SW 1271 (cell line): ENCODE measurements around the gene HSPG2.
"Not testable (repeated sequence)": the region's sequence is repeated elsewhere in the genome, so short reads cannot be mapped to it uniquely, and the experiment has no call there.

Experiments
- DNase-seq, 2 experiments: peaks; one replicate each; lab custom pipeline; 2025; lab: John Stamatoyannopoulos, UW

The HSPG2 gene

DNA sequence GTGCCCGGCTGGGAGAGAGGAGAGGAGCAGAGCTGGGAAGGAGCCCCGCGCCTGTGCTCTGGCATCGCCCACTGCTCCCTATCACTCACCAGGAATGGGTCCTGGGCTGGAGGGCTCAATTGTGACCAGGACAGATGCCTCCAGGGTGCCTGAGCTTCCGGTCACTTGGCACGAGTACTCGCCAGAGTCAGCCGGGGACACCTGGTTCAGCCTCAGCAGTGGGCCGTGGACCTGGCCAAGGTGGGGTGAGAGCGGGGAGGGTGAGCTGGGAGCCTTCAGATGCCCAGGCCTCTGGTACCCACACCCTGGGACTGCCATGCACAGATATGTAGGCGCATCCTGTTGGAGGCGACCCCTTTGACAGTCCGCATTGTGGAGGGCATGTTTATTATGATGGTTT is 93.9 kb downstream of the HSPG2 start:
- DNase-seq = no peak

DNA sequence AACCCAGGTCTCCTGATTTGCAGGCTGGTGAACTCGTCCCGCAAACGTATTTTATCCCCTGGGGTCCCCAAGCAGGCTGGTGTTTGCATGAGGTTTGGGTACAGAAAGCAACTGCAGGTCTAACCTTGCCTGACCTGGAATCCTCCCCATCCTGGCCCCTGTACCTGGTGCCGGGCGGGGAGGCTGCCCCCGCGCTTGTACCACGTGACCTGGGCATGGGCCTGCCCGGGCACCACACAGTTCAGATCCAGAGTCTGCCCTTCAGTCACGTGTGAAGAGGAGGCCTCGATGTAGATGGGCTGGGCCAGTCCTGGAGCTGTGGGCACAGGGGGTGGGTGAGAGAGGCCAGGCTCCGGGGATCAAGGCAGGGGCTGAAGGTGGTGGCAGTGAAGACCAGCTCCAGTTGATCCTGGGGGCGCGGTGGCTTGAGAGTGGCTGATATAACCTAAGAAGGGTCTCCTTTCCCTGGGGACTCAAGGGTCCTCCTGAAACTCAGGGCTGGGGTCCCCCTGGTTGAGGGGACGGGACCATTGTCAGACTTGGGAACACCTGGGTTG is 94.4 kb downstream of the HSPG2 start:
- no peak for DNase-seq

DNA sequence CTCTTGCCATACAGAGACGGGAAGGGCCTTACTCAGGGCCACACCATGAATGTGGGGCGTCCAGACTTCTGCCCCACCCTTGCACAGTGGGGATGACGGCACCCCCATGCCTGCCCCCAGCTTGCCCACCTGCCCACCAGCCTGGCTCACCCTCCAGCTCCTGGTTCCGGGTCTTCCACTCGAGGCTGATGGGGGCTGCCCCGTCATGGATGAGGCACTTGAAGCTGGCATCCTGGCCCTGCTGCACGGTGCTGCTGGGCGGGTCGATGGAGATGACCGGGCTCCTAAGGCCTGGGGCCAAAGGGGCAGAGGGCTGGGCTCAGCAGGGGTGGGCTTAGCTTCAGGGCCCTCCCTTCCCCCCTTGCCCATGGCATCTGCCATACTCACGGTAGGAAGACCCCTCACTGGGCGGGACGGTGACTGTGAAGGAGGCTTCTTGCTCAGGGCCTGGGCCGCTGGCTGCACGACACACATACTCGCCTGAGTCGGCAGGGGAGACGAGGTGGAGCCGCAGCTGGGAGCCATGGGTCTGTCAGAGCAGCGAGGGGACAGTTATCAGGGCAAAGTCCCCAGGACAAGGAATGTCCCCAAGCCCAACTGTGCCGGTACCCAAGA is 95.2 kb downstream of the HSPG2 start:
- DNase-seq = no peak

DNA sequence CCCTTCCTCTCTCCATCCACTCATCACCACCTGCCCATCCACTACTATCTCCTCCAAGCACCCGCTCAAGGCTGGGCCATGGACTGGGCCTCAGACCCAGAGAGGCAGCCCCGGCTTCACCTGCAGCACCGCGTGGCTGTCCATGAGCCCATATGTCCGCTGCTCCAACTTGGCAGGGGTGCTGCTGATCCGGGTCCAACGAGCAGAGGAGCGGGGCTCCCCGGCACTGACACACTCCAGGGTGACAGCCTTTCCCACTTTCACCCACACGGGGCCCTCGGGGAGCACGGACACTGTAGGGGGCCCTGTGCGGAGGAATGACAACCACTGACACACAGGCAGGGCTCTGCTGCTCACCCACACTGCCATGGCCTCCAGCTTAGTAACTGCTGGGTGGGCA is 96.1 kb downstream of the HSPG2 start:
- no peak for DNase-seq

DNA sequence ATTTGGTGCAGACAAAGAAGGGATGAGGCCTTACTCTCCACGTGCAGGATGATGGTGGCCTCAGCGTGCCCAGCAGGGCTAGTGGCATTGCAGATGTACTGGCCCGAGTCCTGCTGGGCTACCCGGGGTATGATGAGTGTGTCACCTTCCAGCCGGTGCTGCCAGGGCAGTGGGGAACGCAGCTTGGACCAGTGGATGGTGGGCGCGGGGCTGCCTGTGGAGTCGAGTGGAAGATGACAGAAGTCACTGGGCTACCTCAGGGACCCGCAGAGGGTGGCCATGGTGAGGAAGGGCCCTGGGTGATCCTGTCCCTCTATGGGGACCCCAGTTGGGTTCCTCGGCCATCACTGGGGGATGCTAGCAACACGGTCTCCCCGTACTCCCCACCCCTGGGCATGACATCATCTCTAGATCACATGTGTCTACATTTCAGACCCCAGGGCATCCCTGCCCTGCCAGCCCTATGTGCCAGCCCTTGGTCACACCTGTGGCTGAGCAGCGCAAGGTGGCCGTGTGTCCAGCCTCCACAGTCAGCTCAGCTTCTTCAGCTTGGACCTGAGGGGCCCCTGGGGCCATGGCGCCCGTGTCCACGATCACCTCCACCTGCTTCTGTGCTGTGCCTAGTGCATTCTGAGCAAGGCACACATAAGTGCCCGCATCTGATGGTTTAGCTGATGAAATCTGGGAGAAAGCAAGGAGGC is 97.6 kb downstream of the HSPG2 start:
- no peak for DNase-seq

DNA sequence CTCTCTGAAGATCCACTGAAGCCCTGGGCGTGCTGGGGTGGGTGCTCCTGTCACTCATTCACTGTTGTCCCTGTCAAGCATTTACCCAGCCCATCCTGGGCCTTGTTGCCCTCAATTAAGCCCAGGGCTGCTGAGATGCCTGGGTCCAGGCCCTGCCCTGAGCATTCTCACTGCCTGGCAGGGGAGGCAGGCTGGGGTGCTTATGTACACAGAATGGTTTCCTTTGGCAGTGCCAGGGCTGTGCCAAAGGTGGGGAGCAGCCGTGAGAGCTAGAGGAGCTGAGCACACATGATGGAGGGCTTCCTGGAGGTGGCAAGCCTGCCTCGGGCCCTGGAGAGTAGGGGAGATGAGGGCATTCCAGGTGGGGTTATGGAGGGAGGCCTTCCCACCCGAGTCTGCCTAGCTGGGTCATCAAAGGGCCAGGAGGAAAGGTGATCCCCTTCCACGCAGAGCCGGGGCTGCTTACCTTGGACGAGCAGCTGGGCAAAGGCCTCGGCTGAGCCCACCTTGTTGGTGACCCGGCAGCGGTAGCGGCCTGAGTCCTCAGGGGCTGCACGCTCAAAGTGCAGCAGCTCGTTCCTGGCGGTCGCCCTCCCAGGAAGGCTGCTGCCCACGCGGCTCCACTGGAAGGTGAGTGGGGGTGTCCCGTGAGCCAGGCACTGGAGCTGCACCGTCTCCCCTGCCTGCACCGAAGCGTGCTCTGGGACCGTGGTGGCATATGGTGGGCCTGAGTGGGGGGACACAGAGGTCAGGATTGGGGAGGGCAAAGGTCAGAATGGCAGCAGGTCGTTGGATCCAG is 98.6 kb downstream of the HSPG2 start:
- no peak for DNase-seq

DNA sequence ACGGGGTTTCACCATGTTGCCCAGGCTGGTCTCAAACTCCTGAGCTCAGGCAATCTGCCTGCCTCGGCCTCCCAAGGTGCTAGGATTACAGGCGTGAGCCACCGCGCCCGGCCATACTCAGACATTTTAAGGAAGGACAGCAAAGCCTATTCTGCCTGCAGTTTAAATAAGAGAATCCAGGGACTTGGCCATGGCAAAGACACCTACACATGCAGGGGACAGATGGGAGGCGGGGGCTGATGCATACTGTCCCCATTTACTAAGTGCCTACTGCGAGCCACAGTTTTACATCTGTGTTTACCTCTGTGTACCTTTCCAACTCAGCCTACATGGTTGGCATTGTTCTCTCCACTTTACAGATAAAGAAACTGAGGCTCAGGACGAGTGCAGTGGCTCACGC is 99.6 kb downstream of the HSPG2 start:
- DNase-seq = no peak

DNA sequence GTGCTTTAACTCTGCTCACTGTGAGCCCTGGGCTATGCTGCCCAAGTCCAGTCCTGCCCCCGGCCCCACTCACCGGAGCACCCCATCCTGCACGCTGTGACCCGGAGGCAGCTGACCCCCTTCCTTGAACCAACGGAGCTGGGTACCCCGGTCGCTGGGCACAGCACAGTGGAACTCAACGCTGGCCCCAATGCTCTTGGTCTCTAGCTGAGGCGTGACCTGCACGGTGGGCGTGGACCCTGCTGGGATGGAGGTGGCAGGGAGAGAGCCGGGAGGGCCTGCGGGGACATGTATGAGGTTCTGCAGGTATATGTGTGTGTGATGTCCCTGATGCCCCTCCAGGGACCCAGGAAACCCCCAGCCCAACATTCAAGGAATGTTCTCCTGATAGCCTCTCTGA is 100.4 kb downstream of the HSPG2 start:
- no peak for DNase-seq

DNA sequence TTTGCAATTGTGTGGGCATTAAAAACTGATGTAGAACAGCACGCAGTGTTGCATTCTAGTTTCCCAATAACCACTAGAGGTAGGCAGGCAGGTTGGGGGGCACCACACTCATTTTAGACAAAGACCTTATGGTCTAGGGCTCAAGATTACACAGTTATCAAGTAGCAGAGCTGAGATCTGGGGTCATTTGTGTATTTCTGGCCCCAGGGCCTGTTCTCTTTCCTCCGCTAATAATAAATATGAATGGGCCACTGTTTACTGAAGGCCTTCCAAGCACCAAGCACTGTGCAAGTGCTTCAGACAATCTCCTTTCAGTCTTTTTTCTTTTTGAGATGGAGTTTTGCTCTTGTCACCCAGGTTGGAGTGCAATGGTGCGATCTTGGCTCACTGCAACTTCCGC is 101.1 kb downstream of the HSPG2 start:
- no peak for DNase-seq

DNA sequence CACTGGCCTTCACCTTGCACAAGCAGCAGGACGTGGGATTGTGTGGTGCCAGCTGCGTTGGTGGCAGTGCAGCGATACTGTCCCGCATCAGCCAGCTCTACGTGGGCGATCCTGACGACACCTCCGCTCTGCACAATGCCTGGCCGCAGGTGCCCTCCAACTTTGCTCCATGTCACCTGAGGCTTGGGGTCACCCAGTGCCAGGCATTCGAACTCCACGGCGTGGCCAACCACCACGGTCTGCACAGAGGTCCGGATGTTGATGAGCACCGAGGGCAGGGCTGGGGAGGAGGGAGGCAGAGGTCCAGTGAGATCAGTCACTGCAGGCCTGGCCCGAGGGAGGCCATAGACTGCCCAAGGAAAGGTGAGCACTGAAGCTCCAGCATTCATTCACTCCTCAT is 102.4 kb downstream of the HSPG2 start:
- DNase-seq = no peak

DNA sequence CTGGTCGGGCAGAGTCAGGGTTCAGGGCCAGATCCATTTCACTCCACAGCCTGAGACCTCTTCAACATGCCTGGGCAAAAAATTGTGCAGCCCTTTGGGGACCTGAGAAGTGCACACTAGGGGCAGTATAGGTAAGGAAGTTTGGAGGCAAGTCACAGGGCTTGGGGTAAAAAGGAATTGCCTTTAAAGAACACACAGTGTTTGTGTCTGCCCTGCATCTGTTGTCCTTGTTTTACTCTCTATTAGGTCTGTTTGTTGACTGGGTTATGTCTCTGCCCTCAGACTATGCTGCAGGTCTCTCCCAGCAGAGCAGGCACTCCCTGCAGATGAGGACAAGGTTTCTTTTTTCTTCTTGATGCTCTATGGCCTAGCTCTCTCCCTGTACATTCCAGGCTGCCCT is 103.0 kb downstream of the HSPG2 start:
- no peak for DNase-seq

DNA sequence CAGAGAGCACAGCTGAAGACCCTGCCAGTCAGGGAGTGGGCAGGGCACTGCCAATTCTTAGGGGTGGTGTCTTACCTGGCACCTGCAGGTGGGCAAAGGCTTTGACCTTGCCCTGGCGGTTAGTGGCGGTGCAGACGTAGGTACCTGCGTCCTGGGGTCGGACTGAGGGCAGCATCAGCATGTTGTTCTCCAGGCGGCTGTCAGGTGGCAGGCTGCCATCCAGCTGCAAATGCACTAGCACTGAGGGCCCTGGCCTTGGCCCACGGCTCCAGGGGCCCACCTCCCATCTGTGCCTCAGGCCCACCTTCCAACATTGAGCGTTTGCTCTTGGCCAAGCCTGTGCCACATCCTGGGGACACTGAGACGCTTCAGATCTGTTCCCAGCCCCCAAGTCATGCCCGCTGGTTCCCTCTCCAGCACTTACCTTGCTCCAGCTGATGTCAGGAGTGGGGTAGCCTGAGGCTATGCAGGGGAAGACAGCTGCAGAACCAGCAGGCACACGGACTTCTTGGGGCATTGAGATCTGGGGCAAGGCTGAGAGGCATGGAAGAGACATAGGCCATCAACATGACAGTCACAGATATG is 103.6 kb downstream of the HSPG2 start:
- DNase-seq = no peak

DNA sequence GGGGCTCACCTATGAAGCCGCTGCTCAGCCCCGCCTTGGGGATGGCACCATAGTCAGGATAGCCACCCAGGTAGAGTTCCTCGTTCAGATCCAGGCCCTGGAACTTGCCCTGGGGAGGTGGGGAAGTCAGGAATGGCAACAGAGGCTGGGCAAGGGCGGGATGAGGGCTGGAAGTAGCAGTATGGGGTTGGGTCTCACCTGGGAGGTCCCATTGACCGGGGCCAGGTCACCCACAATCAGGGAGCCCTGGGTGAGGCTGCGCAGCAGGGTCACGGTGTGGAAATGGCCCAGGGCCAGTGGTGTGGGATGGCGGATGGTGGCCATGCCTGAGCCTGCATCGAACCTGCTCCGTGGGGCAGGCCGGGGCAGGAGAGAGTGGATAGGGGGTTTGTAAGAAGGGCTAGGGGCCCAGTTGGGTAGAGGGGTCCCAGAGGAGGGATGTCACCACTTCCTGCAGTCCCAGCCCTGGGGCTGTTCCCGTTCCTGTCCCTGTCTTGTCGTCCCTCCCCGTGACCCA is 105.6 kb downstream of the HSPG2 start:
- no peak for DNase-seq

DNA sequence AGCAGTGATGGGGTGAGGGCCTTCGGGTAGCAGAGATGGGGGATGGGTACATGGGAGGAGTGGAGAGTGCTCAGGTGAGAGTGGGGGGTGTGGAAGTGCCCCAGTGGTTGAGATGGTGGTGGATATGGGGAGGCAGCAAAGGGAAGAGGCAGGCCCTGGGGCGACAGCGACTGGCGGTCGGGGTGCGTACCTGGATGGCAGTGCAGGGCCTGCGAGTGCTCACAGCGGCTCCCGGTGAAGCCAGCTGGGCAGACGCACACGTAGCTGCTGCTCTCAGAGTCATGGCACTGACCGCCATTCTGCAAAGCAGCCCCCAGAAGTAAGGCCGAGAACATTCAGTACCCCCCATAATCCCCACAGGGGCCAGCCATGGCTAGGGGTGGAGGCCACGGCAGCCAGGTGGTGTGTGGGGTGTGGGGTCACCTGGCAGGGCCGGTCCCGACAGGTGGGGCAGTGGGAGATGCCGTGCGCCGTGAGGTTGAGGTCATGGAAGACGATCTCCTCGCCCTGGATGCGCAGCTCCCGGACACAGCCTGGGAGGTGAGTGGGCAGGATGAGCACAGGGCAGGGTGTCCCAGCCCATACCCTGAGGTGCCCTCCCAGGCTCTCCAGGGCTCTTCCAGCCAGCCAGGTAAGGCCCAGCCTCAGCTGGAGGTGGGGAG is 106.2 kb downstream of the HSPG2 start:
- no peak for DNase-seq

DNA sequence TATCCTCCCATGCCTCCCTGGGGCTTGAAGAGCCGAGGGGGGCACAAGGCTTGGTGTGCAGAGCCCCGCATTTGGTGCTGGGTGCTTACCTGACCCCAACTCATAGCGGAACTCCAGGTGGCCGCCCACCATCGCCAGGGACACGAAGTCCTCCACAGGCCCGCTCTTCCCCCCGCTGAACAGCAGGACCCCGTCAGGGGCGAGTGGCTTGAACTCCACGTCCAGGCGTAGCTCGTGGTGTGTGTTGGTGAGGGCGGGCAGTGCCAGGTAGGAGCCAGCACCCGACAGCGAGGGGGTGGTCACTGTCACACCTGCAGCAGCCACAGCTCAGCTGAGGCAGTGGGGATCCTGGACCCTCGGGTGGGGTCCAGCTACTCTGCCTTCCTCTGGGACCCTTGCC is 107.8 kb downstream of the HSPG2 start:
- DNase-seq = no peak

DNA sequence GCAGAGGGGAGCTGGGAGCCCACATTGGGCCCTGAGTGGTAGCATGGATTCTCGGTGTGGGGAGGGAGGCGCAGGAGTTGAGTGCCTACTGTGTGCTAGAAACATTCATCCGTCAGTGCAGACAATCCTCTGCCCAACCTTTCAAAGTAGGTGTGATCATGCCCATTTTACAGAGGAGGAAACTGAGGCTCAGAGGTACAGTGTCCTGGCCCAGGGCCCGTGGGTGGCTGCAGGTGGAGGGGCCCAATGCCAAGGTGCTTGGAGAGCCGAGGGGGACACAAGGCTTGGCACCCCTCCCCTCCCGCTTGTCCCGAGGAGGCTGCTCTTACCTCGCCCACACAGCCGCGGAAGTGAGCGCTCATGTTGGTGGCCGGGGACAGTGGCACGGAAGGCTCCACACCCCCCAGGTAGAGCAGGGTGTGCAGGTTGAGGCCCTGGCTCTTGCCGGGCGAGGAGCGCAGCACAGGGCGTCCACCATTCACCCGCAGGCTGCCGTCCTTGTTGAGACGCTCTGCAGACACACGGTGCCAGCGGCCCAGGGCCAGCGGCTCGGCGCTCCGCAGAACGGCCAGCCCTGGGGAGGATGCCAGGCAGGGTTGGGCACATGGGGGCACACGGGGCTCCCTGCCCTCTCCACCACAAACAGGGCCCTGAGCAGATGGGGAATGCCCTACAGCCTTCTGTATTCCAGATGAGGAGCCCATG is 108.5 kb downstream of the HSPG2 start:
- DNase-seq = no peak

DNA sequence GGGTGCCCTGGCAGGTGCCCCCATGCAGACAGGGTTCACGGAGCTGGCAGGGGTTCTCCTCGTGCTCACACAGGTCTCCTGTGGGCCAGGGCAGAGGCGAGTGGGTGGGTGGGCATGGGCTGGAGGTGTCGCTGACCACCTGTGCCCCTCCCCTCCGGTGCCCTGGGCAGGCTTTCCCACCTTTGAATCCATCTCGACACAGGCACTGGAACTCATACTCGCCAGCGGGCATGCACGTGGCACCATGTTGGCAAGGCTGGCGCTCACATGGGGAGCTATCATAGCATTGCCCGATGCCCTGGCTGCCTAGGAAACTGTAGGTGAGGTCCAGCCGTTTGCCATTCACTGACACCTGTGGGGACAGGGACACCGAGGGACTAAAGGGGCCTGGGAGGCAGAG is 109.0 kb downstream of the HSPG2 start:
- no peak for DNase-seq

DNA sequence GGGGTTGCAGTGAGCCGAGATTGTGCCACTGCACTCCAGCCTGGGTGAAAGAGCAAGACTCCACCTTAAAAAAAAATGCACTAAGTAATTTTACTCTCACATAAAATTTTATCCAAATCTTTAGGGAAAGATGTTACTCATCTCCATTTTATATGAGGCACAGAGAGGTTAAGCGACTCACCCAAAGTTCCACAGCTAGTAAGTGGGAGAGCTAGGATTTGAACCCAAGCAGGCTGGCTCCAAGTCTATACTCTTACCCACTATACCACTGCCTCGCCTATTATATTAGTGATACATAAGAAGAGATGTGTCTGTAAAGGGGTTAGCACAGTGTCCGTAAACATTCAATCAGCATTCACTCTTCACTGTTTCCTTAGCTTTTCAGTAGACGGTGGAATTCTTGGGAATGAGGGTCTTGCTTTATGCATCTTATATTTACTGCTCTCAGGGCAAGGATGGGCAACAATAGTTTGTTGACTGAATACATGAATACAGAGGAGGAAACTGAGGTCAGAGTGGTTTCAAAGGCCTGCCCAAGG is 109.9 kb downstream of the HSPG2 start:
- DNase-seq = no peak

DNA sequence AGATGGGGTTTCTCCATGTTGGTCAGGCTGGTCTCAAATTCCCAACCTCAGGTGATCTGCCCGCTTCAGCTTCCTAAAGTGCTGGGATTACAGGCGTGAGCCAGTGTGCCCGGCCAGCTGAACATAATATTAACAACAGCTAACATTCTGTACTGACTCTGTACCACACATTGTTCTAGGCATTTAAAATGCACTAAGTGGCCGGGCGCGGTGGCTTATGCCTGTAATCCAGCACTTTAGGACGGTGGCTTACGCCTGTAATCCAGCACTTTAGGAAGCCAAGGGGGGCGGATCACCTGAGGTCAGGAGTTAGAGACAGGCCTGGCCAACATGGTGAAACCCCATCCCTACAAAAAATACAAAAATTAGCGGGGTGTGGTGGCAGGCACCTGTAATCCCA is 110.4 kb downstream of the HSPG2 start:
- DNase-seq = not testable (repeated sequence)

DNA sequence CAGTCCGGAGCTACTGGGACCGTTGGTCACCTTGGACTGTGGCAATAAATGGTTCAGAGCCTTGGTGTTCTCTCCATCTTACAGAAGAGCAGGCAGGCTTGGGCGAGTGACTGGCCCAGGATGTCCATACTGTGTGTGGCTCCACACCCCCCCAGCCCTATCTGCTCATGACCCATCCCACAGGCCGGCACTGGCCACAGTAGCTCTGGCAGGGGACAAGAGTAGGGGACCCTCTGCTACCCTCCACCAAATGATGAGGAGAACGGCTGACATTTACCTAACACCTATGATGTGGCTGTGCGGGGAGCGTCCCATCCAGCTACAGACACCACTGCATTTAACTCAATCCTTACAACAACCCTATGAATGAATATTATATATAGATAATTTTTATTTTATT is 111.7 kb downstream of the HSPG2 start:
- no peak for DNase-seq

DNA sequence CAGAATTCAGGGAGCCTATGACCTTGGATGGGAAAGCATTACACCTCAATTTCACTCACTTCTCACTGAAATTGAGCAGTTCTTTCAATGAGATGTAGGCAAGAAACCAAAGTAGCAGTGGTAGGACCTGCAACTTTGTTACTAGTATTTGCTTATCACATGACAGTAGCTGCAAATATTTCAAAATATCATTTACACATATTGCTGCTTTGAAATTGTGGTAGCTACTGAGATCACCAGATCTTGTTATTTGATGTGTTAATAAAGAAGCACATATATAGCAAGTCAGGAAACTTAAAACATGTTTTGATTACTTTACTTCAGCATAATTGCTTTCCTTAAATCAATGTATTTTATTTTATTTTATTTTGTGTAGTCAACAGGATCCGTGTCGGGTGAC is 112.2 kb downstream of the HSPG2 start:
- no peak for DNase-seq
